ENCODE measurements around the gene GP9. TPM values are rescaled to one million over a fixed set of nuclear protein-coding genes. Genes with fewer than 3 reads are reported as not detected.

GP9 gene
- total RNA-seq, result not detected

GRCh38 chr3:129060276-129061022 lies at the start of gene GP9:
Gene GP9, plus strand, starts transcription at chr3:129060779. Its CDS starts 961 bp downstream, at chr3:129061740.
- no peak for TF ChIP-seq POLR2AphosphoS5 (IDR thresholded peaks at IDR 0.05)
- TF ChIP-seq CTCF (IDR thresholded peaks at IDR 0.05), result no peak
- no peak for TF ChIP-seq EP300 (IDR thresholded peaks at IDR 0.05)
- TF ChIP-seq POLR2A (IDR thresholded peaks at IDR 0.05), result no peak
- H3K4me1 ChIP-seq, result peaks cover 3% of the 10 kb centered on the region
- WGBS, result 84% methylated on average over 5 of the region's 13 CpGs
- no peak for DNase-seq (ENCODE audit: low spot score in 2 of 2)
- no peaks in the 10 kb centered on the region for H3K36me3 ChIP-seq
- H3K9me3 ChIP-seq, result no peaks in the 10 kb centered on the region
- no peaks in the 10 kb centered on the region for H3K27me3 ChIP-seq
- H3K27ac ChIP-seq, result peak within 1 kb of the TSS; percentile 4
- no peak within 1 kb of the TSS for H3K4me3 ChIP-seq

GRCh38 chr3:129013491-129013891 lies 47.1 kb upstream of the GP9 start:
- H3K27ac ChIP-seq, result no peak overlapping the region
- H3K27me3 ChIP-seq, result no peaks in the 10 kb centered on the region
- no peak for DNase-seq (ENCODE audit: low spot score in 2 of 2)
- H3K9me3 ChIP-seq, result no peaks in the 10 kb centered on the region
- TF ChIP-seq POLR2AphosphoS5 (IDR thresholded peaks at IDR 0.05) (no peak), CTCF (IDR thresholded peaks at IDR 0.05) (no peak), POLR2A (IDR thresholded peaks at IDR 0.05) (no peak), EP300 (IDR thresholded peaks at IDR 0.05) (no peak)
- 100% methylated on average over 3 of the region's 3 CpGs for WGBS
- H3K4me1 ChIP-seq, result peaks cover 5% of the 10 kb centered on the region
- no peak overlapping the region for H3K4me3 ChIP-seq
- H3K36me3 ChIP-seq, result no peaks in the 10 kb centered on the region

GRCh38 chr3:129014148-129014547 lies 46.4 kb upstream of the GP9 start:
- no peaks in the 10 kb centered on the region for H3K27me3 ChIP-seq
- WGBS, result 86% methylated on average over 13 of the region's 13 CpGs
- no peaks in the 10 kb centered on the region for H3K9me3 ChIP-seq
- no peak overlapping the region for H3K4me3 ChIP-seq
- TF ChIP-seq POLR2A (IDR thresholded peaks at IDR 0.05), result no peak
- no peak for TF ChIP-seq EP300 (IDR thresholded peaks at IDR 0.05)
- TF ChIP-seq CTCF (IDR thresholded peaks at IDR 0.05), result no peak
- no peak for TF ChIP-seq POLR2AphosphoS5 (IDR thresholded peaks at IDR 0.05)
- no peaks in the 10 kb centered on the region for H3K36me3 ChIP-seq
- peaks cover 5% of the 10 kb centered on the region for H3K4me1 ChIP-seq
- no peak overlapping the region for H3K27ac ChIP-seq
- DNase-seq (ENCODE audit: low spot score in 2 of 2), result no peak

- TF ChIP-seq POLR2AphosphoS5 (IDR thresholded peaks at IDR 0.05) (no peak), EP300 (IDR thresholded peaks at IDR 0.05) (no peak), CTCF (IDR thresholded peaks at IDR 0.05) (no peak), POLR2A (IDR thresholded peaks at IDR 0.05) (no peak)
- H3K27ac ChIP-seq, result no peak overlapping the region
- no peaks in the 10 kb centered on the region for H3K9me3 ChIP-seq
- DNase-seq (ENCODE audit: low spot score in 2 of 2), result no peak
- H3K4me3 ChIP-seq, result no peak overlapping the region
- H3K27me3 ChIP-seq, result no peaks in the 10 kb centered on the region
- 89% methylated on average over 8 of the region's 9 CpGs for WGBS
- H3K36me3 ChIP-seq, result no peaks in the 10 kb centered on the region
- H3K4me1 ChIP-seq, result peaks cover 5% of the 10 kb centered on the region
These were observed 45.7 kb upstream of the GP9 start for GRCh38 chr3:129014793-129015345.

GRCh38 chr3:129015388-129016105 lies 45.0 kb upstream of the GP9 start:
- DNase-seq (ENCODE audit: low spot score in 2 of 2), result no peak
- peaks cover 5% of the 10 kb centered on the region for H3K4me1 ChIP-seq

More at GRCh38 chr3:129015388-129016105, 45.0 kb upstream of the GP9 start:
- Histone ChIP-seq H3K27me3 (no peaks in the 10 kb centered on the region), H3K36me3 (no peaks in the 10 kb centered on the region), H3K4me3 (no peak overlapping the region), H3K27ac (no peak overlapping the region), H3K9me3 (no peaks in the 10 kb centered on the region)
- TF ChIP-seq CTCF (IDR thresholded peaks at IDR 0.05) (no peak), POLR2A (IDR thresholded peaks at IDR 0.05) (no peak), POLR2AphosphoS5 (IDR thresholded peaks at IDR 0.05) (no peak), EP300 (IDR thresholded peaks at IDR 0.05) (no peak)
- WGBS, result 66% methylated on average over 19 of the region's 19 CpGs

Measured in suprapubic skin (tissue), 4 donors.